HCT116 (cell line): ENCODE measurements around the gene SFXN3. TPM values are rescaled to one million over a fixed set of nuclear protein-coding genes. Genes with fewer than 3 reads are reported as not detected.

ENCODE experiments used
- ATAC-seq: fragments of 200-7000 bp; cut with Tn5 transposase; 2 replicates; pipeline ENCODE4 v1.9.1; 2020; ENCODE audit warnings: mild to moderate bottlenecking, moderate library complexity
- BruUV-seq: library from RNA; stranded (reverse); fragments of 400-500 nt; replicated peaks from 2 replicates; lab custom pipeline; 2021; lab: Mats Ljungman, UMichigan
- CTCF ChIA-PET: fragments of 300-600 bp; sonication (Branson Sonifier 250); formaldehyde crosslinking; loops from one replicate; lab custom pipeline; 2021; ENCODE audit warnings: antibody characterized with exemption; lab: Charles Lee
- POLR2A ChIA-PET: fragments of 300-600, 350-600 bp; sonication (Branson Sonifier 250); formaldehyde crosslinking; loops from one replicate; lab custom pipeline; 2021; ENCODE audit warnings: antibody characterized with exemption; lab: Charles Lee
- RAD21 ChIA-PET, 2 experiments: fragments of 300-600 bp; sonication (Branson Sonifier 250); formaldehyde crosslinking; loops; one replicate each; lab custom pipeline; 2023; ENCODE audit warnings: low total read pairs in 2 of 2; ENCODE audit not compliant: uncharacterized antibody in 2 of 2, unreplicated experiment in 2 of 2, low non-redundant PET in 1 of 2; lab: Charles Lee
- DNase-seq: peaks from one replicate; pipeline ENCODE4 v3.0.0-alpha.2; 2010; ENCODE audit warnings: low read depth, low spot score
- H2AFZ ChIP-seq: fragments of 200-600 bp; shearing (Covaris generic), sonication (generic); 2 replicates; pipeline ENCODE4 v1.6.1; 2017; ENCODE audit warnings: low read depth, mixed run types, mixed read lengths, antibody characterized with exemption, low read length; ENCODE audit not compliant: poor library complexity, severe bottlenecking
- H3K27ac ChIP-seq: 2 replicates; pipeline ENCODE4 v1.5.1; 2012; ENCODE audit warnings: low read depth, low read length
- H3K27me3 ChIP-seq: fragments of 200-600 bp; sonication (generic); 2 replicates; pipeline ENCODE4 v1.6.1; 2016; ENCODE audit warnings: mixed run types, low read length, mixed read lengths; ENCODE audit not compliant: insufficient read depth
- H3K36me3 ChIP-seq, 2 experiments: fragments of 200-500 bp in 1 of 2; fragments of 200-600 bp in 1 of 2; sonication (Bioruptor generic) in 1 of 2; sonication (generic) in 1 of 2; 2 replicates each; pipeline versions ENCODE4 v1.5.1 to v1.6.1; 2014 to 2016; ENCODE audit warnings: low read length in 2 of 2, inconsistent platforms in 1 of 2, mixed read lengths in 1 of 2, mixed run types in 1 of 2; ENCODE audit not compliant: insufficient read depth in 2 of 2, control insufficient read depth in 1 of 2
- H3K4me1 ChIP-seq, 2 experiments: fragments of 200-600 bp in 1 of 2; sonication (generic) in 1 of 2; 2 replicates each; pipeline versions ENCODE4 v1.5.1 to v1.6.1; 2012 to 2017; ENCODE audit warnings: low read length in 2 of 2, inconsistent platforms in 1 of 2, mild to moderate bottlenecking in 1 of 2, mixed read lengths in 1 of 2, mixed run types in 1 of 2, moderate library complexity in 1 of 2; ENCODE audit not compliant: insufficient read depth in 2 of 2, control insufficient read depth in 1 of 2
- H3K4me2 ChIP-seq: fragments of 200-600 bp; sonication (generic); 2 replicates; pipeline ENCODE4 v1.6.1; 2017; ENCODE audit warnings: mixed run types, low read length, mixed read lengths
- H3K4me3 ChIP-seq, 2 experiments: fragments of 200-600 bp in 1 of 2; sonication (generic) in 1 of 2; replicated peaks in 1 of 2; 2 replicates each; pipeline ENCODE4 v1.5.1; 2011 to 2016; ENCODE audit warnings: low read length in 2 of 2, control low read depth in 1 of 2, low read depth in 1 of 2, mild to moderate bottlenecking in 1 of 2, mixed read lengths in 1 of 2, mixed run types in 1 of 2
- H3K79me2 ChIP-seq: fragments of 200-600 bp; sonication (generic); 2 replicates; pipeline ENCODE4 v1.6.1; 2017; ENCODE audit warnings: mild to moderate bottlenecking, mixed run types, low read length, moderate library complexity, mixed read lengths; ENCODE audit not compliant: insufficient read depth
- H3K9ac ChIP-seq: fragments of 200-600 bp; sonication (generic); 2 replicates; pipeline ENCODE4 v1.6.1; 2016; ENCODE audit warnings: low read length, mixed read lengths
- H3K9me2 ChIP-seq: fragments of 200-600 bp; sonication (generic), shearing (Covaris generic); 2 replicates; pipeline ENCODE4 v1.6.1; 2017; ENCODE audit warnings: mixed run types, mild to moderate bottlenecking, moderate library complexity; ENCODE audit not compliant: insufficient read depth
- H3K9me3 ChIP-seq, 2 experiments: fragments of 200-500 bp in 1 of 2; fragments of 200-600 bp in 1 of 2; sonication (Bioruptor generic) in 1 of 2; sonication (generic) in 1 of 2; 2 replicates each; pipeline ENCODE4 v1.6.1; 2014 to 2017; ENCODE audit warnings: low read length in 2 of 2, mixed read lengths in 2 of 2, inconsistent platforms in 1 of 2, low read depth in 1 of 2, mild to moderate bottlenecking in 1 of 2, mixed run types in 1 of 2, moderate library complexity in 1 of 2; ENCODE audit not compliant: control insufficient read depth in 1 of 2, insufficient read depth in 1 of 2
- H4K20me1 ChIP-seq: fragments of 200-600 bp; sonication (generic), shearing (Covaris generic); 2 replicates; pipeline ENCODE4 v1.6.1; 2017; ENCODE audit warnings: mixed run types, mild to moderate bottlenecking, moderate library complexity; ENCODE audit not compliant: insufficient read depth
- ELF1 ChIP-seq: IDR thresholded peaks from 2 replicates; pipeline ENCODE4 v1.6.1; 2012; ENCODE audit warnings: low read depth, borderline replicate concordance
- EZH2 ChIP-seq: fragments of 200-600 bp; sonication (generic); IDR thresholded peaks from 2 replicates; pipeline ENCODE4 v1.6.1; 2017; ENCODE audit warnings: antibody characterized with exemption, mixed run types
- JUND ChIP-seq: IDR thresholded peaks from 2 replicates; pipeline ENCODE4 v1.6.1; 2012
- POLR2A ChIP-seq: IDR thresholded peaks from 2 replicates; pipeline ENCODE4 v1.7.0; 2011; ENCODE audit warnings: borderline replicate concordance; ENCODE audit not compliant: insufficient read depth, insufficient read length; ENCODE audit errors: extremely low read depth
- SP1 ChIP-seq: IDR thresholded peaks from 2 replicates; pipeline ENCODE4 v1.6.1; 2012; ENCODE audit warnings: low read depth
- SRF ChIP-seq: IDR thresholded peaks from 2 replicates; pipeline ENCODE4 v1.6.1; 2012; ENCODE audit warnings: low read depth
- TCF7L2 ChIP-seq: IDR thresholded peaks from 2 replicates; pipeline ENCODE4 v1.7.0; 2011; ENCODE audit warnings: borderline replicate concordance, inconsistent platforms; ENCODE audit not compliant: insufficient read depth, insufficient read length; ENCODE audit errors: extremely low read depth
- YY1 ChIP-seq: IDR thresholded peaks from 2 replicates; pipeline ENCODE4 v1.6.1; 2011; ENCODE audit warnings: low read length, low read depth, moderate library complexity, mild to moderate bottlenecking; ENCODE audit not compliant: insufficient replicate concordance; ENCODE audit errors: extremely low read depth
- intact Hi-C: fragments of 100-400 bp; cut with micrococcal nuclease; formaldehyde crosslinking; loops from 2 replicates; pipeline ENCODE4 v1.10.0; 2022
- total RNA-seq: library from RNA; stranded (reverse); gene quantifications from one replicate; pipeline ENCODE4 v1.2.1, GENCODE V29; 2021; ENCODE audit not compliant: unreplicated experiment
- TF ChIP-seq, protein P1 (sequence below): IDR thresholded peaks from 2 replicates; pipeline ENCODE4 v1.6.1; 2012; ENCODE audit warnings: low read depth
- TF ChIP-seq, protein P2 (sequence below): IDR thresholded peaks from 2 replicates; pipeline ENCODE4 v1.6.1; 2012

Gene SFXN3
- total RNA-seq, 1 experiment from 2014 or later: 52.5 TPM

DNA sequence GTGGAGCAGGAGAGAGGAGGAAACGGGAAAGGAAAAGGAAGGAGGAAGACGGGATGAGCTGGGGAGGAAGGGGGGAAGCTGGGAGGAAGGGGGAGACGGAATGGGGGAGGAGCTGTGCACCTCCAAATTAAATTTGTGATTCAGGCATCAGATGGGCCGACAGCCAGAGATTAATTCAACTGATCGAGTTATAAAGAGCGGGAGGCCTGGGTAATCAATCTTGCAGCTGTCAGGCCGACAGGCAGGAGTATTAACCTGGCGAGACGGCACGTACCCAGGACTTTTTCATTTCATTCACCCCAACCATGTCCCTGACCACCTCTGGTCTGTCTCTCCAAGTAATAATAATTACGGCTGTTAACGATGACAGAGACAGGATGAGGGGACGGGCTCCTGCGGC is 56.9 kb downstream of the SFXN3 start (continued):
- TF ChIP-seq, protein P1, sequence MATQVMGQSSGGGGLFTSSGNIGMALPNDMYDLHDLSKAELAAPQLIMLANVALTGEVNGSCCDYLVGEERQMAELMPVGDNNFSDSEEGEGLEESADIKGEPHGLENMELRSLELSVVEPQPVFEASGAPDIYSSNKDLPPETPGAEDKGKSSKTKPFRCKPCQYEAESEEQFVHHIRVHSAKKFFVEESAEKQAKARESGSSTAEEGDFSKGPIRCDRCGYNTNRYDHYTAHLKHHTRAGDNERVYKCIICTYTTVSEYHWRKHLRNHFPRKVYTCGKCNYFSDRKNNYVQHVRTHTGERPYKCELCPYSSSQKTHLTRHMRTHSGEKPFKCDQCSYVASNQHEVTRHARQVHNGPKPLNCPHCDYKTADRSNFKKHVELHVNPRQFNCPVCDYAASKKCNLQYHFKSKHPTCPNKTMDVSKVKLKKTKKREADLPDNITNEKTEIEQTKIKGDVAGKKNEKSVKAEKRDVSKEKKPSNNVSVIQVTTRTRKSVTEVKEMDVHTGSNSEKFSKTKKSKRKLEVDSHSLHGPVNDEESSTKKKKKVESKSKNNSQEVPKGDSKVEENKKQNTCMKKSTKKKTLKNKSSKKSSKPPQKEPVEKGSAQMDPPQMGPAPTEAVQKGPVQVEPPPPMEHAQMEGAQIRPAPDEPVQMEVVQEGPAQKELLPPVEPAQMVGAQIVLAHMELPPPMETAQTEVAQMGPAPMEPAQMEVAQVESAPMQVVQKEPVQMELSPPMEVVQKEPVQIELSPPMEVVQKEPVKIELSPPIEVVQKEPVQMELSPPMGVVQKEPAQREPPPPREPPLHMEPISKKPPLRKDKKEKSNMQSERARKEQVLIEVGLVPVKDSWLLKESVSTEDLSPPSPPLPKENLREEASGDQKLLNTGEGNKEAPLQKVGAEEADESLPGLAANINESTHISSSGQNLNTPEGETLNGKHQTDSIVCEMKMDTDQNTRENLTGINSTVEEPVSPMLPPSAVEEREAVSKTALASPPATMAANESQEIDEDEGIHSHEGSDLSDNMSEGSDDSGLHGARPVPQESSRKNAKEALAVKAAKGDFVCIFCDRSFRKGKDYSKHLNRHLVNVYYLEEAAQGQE: no peak
- TF ChIP-seq YY1 (no peak), EZH2 (no peak), SP1 (no peak), JUND (no peak), POLR2A (no peak), SRF (no peak)
- TF ChIP-seq, all 23 proteins: peak for 0

DNA sequence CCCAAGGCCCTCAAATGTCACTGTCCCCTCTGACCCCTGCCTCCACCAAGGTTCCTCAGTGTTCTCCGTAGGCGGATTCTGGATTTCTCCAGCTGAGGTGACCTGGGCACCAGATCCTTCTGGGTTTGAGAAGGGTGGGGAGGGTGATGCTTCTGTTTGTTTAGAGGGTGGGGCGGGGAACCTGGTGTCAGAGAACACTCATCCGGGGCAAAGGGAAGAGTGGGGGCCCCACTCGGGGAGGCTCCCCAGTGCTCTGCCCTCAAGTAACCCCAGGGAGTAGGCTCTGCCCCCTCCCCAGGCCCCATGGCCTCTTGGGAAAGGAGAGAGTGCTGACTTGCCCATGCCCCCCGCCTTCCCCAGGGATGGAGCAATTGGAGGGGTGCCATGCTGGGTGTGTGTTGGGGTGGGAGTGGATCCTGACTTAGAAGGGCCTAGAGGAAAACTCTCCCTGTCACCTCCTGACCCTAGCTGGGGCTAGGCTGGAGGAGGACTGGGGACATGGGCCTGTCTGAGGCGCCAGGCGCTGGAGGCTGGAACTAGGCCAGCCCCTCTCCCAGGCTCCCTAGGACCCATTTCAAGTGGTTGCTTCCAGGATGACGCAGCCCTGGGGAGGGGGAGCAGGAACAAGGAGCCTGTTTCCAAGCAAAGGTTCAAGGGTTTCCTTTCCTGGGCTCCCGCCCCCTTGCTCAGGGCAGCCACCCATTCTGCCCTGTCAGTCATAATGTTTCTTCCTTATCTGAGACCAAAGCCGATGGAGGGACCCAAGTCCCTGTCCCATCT is 58.7 kb downstream of the SFXN3 start:
- DNase-seq (no peak), ATAC-seq (peak; percentile 18; the same call in 1 of the 2 replicates)
- H3K9me2 ChIP-seq: no peaks in the 10 kb centered on the region
- peaks cover 6 to 23% of the 10 kb centered on the region in 2 experiments; a peak in 3 of 4 replicates for H3K4me1 ChIP-seq
- H3K4me2 ChIP-seq: peak overlapping the region; percentile 36; the same call in 1 of the 2 replicates
- H2AFZ ChIP-seq: no peak overlapping the region
- H3K4me3 ChIP-seq: no peak overlapping the region
- H3K36me3 ChIP-seq: no peaks in the 10 kb centered on the region
- no peak overlapping the region for H3K9ac ChIP-seq
- no TSS peak for BruUV-seq
- no peak overlapping the region for H3K27ac ChIP-seq
- H4K20me1 ChIP-seq: no peaks in the 10 kb centered on the region
- intact Hi-C loops: no loop called here
- no peaks in the 10 kb centered on the region for H3K9me3 ChIP-seq
- TF ChIP-seq, protein P2, sequence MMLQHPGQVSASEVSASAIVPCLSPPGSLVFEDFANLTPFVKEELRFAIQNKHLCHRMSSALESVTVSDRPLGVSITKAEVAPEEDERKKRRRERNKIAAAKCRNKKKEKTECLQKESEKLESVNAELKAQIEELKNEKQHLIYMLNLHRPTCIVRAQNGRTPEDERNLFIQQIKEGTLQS: no peak
- TF ChIP-seq TCF7L2: no peak
- no peak for TF ChIP-seq JUND
- TF ChIP-seq, protein P1: no peak
- no peak for TF ChIP-seq ELF1
- no peaks in the 10 kb centered on the region for H3K79me2 ChIP-seq
- POLR2A ChIA-PET: no interaction called here
- peaks cover 12% of the 10 kb centered on the region; the same call in 1 of the 2 replicates for H3K27me3 ChIP-seq
- CTCF ChIA-PET: no interaction called here
- RAD21 ChIA-PET: no interaction called here
